Mucosa of rectum (tissue), 2 donors: ENCODE measurements around the gene PLA2G15.

Experiments used
- H3K27ac ChIP-seq, 2 donors: one replicate each; pipeline ENCODE4 v1.7.0; 2013; ENCODE audit warnings: inconsistent platforms in 2 of 2, low read depth in 2 of 2, low read length in 2 of 2
- H3K27me3 ChIP-seq, 2 donors: one replicate each; pipeline ENCODE4 v1.7.0; 2013; ENCODE audit warnings: low read length in 2 of 2; ENCODE audit not compliant: control insufficient read depth in 2 of 2, insufficient read depth in 2 of 2
- H3K36me3 ChIP-seq, 2 donors: one replicate each; pipeline ENCODE4 v1.7.0; 2013; ENCODE audit warnings: low read length in 2 of 2; ENCODE audit not compliant: control insufficient read depth in 2 of 2, insufficient read depth in 2 of 2
- H3K4me1 ChIP-seq, 2 donors: one replicate each; pipeline ENCODE4 v1.7.0; 2013; ENCODE audit warnings: low read length in 2 of 2, mild to moderate bottlenecking in 1 of 2; ENCODE audit not compliant: control insufficient read depth in 2 of 2, insufficient read depth in 2 of 2
- H3K4me3 ChIP-seq, 2 donors: one replicate each; pipeline ENCODE4 v1.7.0; 2013; ENCODE audit warnings: low read length in 2 of 2
- H3K9ac ChIP-seq, 2 donors: one replicate each; pipeline ENCODE4 v1.7.0; 2013; ENCODE audit warnings: low read length in 2 of 2, low read depth in 1 of 2, mild to moderate bottlenecking in 1 of 2
- H3K9me3 ChIP-seq, 2 donors: one replicate each; pipeline ENCODE4 v1.7.0; 2013; ENCODE audit warnings: low read length in 2 of 2; ENCODE audit not compliant: control insufficient read depth in 2 of 2
- donor health status: healthy.
- donor health status: Normal muscosa, but diverticular disease.

Gene PLA2G15

DNA sequence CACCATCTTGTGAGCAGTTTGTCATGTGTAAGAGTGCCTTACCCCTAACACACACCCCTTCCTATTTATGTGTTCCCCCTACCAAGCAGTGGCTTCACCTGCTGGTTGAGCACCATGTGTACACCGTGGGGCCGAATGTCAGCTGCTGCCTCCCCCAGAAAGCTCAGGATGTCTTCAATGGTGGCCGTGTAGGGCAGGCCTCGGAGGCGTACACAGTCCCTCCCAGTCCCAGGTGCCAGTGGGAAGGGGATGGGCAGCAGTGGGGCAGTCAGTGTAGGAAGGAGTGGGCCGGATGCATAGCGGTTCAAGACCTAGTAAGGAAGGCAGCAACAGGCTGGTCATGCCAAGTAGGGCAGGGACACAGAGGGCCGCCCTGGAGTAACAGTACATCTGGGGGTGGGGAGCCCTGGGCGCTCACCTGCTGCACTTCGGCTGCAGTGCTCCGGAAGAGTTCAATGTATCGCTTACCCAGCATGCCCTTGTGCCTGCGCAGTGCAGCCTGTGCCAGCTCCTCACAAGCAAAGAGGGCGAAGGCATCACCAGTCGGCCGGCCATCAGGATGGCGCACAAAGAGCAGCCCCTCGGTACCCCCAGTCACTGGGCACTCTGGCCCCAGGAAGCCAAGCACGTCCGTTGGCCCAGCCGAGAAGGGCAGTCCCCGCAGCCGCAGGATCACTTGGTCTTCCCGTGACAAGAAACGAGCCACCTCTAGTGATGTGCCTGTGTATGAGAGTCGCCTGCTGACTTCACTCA lies 13.6 kb upstream of the PLA2G15 start:
- Histone ChIP-seq H3K27ac (no peak overlapping the region), H3K36me3 (peaks cover 39 to 45% of the 10 kb centered on the region in 2 donors), H3K4me1 (peaks cover 43 to 45% of the 10 kb centered on the region in 2 donors), H3K9ac (no peak overlapping the region), H3K4me3 (no peak overlapping the region), H3K9me3 (no peaks in the 10 kb centered on the region), H3K27me3 (no peaks in the 10 kb centered on the region)

DNA sequence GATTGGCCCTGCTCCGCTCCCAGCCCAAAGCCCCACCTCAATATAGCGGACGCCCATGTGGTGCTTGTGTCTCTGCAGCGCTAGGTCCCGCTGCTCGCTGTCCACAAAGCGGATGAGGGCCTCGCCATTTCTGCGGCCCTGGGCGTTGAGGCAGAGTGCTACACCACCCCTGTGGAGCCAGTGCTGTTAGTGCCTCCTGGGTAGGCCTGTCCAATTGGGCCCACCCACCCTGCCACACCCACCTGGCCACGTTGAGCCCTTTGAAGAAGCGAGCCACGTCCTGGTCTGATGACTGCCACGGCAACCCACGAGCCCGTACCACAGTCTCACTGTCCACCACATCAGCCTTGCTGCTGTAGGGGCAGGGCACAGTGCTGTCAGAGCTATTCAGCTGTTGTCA lies 12.8 kb upstream of the PLA2G15 start:
- no peak overlapping the region for H3K27ac ChIP-seq
- peaks cover 42 to 46% of the 10 kb centered on the region in 2 donors for H3K4me1 ChIP-seq
- peaks cover 39 to 45% of the 10 kb centered on the region in 2 donors for H3K36me3 ChIP-seq

DNA sequence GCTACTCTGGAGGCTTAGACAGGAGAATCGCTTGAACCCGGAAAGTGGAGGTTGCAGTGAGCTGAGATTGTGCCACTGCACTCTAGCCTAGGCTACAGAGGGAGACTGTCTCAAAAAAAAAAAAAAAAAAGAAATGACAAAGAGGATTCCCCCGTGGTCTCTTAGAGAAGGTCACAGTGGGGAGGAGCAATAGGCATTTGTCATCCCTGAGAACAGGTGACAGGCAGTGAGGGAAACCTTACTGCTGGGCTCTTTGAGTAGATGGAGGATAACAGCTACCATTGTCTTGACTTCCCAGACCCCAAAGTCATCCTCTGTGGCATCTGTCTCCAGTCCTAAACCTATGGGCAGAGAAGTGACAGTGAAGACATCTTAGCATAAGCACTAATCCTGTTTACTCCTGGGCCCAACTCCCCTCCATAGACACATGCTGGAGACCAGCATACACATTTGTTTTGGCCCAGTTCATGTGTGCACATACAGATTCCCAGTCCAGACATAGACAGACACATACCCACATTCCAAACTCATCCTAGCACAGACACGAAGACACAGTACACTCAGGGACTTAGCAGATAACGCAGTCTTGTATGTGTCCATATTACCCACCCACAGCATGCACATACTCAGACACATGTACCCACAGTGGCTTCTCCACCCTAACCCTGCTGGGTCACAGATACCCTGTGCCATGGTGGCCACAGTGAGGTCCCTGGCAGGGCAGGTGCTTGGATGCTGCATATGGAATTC lies 11.9 kb upstream of the PLA2G15 start:
- Histone ChIP-seq H3K4me1 (peaks cover 34 to 38% of the 10 kb centered on the region in 2 donors), H3K9ac (peak overlapping the region; percentile 52 to 87), H3K36me3 (peaks cover 39 to 43% of the 10 kb centered on the region in 2 donors), H3K27ac (peak overlapping the region; percentile 96 to 98), H3K9me3 (no peaks in the 10 kb centered on the region), H3K4me3 (peak overlapping the region; percentile 64 to 69), H3K27me3 (no peaks in the 10 kb centered on the region)

More for the DNA sequence above, 12.8 kb upstream of the PLA2G15 start:
- no peak overlapping the region for H3K4me3 ChIP-seq
- no peaks in the 10 kb centered on the region for H3K27me3 ChIP-seq
- H3K9ac ChIP-seq: no peak overlapping the region
- H3K9me3 ChIP-seq: no peaks in the 10 kb centered on the region

DNA sequence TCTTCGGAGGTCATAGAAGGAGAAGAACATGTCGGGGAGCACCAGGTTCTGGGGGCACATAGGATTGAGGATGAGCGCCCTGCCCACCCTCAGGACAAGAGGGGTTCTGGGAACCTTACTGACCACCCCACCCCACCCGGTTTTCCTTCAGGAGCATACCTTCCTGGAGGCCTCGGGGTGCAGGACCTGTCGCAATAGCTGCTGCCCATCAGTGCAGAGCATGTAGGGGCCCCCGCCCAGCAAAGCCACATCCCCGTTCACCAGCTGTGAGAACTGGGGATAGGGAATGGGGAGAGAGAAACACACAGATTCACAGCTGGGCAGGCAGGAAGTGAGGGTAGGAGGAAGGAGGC lies 11.4 kb upstream of the PLA2G15 start:
- Histone ChIP-seq H3K36me3 (peaks cover 38 to 39% of the 10 kb centered on the region in 2 donors), H3K4me1 (peaks cover 33 to 35% of the 10 kb centered on the region in 2 donors), H3K27me3 (no peaks in the 10 kb centered on the region), H3K27ac (peak overlapping the region; percentile 96 to 98), H3K9me3 (no peaks in the 10 kb centered on the region), H3K9ac (peak overlapping the region; percentile 52 to 87), H3K4me3 (peak overlapping the region; percentile 64 to 69)

DNA sequence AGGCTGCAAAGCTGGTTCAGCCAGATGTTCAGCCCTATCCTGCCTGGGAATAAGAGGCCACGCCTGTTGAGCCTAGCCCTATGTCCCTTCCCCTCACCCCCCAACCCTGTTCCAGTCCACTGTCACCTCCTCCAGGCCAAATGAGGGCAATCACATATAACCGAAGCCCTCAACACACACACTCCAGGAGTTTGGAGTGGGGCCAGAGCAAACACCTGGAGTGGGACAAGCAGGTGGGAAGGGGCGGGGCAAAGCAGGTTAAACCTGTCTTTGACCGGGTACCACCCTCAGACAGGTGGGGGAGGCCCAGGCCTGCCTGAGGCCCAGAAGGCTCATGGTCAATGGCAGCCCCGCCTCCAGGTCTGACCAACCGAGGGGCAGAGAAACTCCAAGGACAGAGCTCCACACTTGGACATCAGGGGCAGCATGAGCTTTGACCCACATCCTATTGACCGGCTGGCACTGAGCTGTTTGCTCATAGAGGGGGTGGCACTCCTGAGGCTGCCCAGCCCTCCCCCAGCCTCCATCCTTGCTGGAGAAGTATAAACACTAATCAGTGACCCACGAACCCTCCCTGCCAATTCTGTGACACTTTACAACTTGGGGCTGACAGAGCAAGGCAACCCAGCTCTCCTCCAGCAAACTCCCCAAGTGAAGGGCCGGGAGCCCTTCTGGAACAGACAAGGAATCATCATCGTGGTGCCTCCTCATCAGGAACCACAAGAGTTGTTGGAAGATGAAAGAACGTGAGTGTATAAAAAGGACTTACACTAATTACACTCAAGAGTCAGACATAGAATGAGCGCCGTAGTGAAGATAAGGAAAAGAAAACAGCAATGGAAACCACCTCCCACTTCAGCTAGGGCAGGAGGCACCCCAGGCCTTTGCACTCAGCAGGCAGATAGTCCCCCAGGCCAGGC lies 10.7 kb upstream of the PLA2G15 start:
- Histone ChIP-seq H3K36me3 (peaks cover 35 to 38% of the 10 kb centered on the region in 2 donors), H3K9ac (peak overlapping the region; percentile 87 to 91), H3K4me1 (peaks cover 28 to 35% of the 10 kb centered on the region in 2 donors), H3K27me3 (no peaks in the 10 kb centered on the region), H3K4me3 (peak overlapping the region; percentile 69 to 83), H3K27ac (peak overlapping the region; percentile 96 to 98), H3K9me3 (no peaks in the 10 kb centered on the region)

DNA sequence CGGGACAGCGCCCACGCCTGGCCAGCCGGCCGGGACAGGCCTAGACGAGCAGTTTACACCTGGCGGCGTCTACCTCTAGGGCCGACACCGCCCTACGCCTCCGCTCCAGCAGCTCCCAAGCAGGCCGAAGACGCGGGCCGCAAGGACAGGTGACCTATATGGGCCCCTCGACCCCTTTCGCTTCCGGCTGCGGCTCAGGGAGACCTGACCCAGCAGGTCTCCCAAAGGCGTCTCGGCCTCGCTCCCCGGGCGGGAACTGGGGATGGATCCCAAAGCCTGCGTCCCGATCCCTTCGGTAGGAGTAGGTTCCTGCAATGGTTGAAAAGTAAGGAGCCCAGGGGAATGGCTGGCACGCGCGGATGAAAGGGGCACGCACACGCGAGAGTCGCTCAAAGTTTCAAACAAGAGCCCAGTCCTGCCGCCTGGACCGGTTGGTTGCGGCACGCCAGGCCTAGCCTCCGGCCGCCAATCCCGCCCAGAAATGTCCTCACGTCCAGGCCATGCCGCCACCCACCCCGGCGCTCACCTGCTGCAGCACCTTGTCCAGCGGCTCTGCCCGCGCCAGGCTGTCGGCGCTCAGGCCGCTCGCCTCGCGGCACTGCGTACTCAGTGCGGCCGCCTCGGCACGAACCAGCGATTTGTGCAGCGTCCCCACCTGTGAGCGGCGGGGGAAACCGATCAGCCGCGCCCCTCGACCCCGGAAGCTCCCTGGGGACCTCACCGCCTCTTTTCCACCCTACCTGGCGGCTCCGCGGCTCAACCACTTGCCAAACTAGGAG lies 9.9 kb upstream of the PLA2G15 start:
- Histone ChIP-seq H3K9ac (peak overlapping the region; percentile 87 to 91), H3K36me3 (peaks cover 27 to 30% of the 10 kb centered on the region in 2 donors), H3K9me3 (no peaks in the 10 kb centered on the region), H3K4me1 (peaks cover 28 to 39% of the 10 kb centered on the region in 2 donors), H3K27me3 (no peaks in the 10 kb centered on the region), H3K4me3 (peak overlapping the region; percentile 69 to 83), H3K27ac (peak overlapping the region; percentile 96 to 98)

DNA sequence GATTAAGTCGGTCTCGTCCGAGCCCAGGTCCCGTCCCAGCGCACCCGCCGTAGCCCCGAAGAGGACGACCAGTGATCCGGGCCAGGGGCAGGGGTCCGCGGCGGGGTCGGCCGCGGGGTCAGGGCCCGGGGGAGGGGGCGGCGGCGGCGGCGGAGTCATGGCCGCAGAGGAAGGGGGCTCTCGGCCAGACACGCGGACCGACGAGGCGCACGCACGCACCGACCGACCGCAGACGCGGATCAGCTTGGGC lies 9.4 kb upstream of the PLA2G15 start, which contains the start of gene ESRP2:
Gene ESRP2 (minus strand): TSS at position 241 of the 250 bp plus-strand sequence. CDS start 82 bp downstream, at position 159.
- Histone ChIP-seq H3K9me3 (no peaks in the 10 kb centered on the region), H3K36me3 (peaks cover 22 to 25% of the 10 kb centered on the region in 2 donors), H3K27me3 (no peaks in the 10 kb centered on the region), H3K9ac (peak within 1 kb of the TSS; percentile 87 to 95), H3K4me3 (peak within 1 kb of the TSS; percentile 69 to 83), H3K4me1 (peaks cover 28 to 39% of the 10 kb centered on the region in 2 donors), H3K27ac (peak within 1 kb of the TSS; percentile 96 to 98)

DNA sequence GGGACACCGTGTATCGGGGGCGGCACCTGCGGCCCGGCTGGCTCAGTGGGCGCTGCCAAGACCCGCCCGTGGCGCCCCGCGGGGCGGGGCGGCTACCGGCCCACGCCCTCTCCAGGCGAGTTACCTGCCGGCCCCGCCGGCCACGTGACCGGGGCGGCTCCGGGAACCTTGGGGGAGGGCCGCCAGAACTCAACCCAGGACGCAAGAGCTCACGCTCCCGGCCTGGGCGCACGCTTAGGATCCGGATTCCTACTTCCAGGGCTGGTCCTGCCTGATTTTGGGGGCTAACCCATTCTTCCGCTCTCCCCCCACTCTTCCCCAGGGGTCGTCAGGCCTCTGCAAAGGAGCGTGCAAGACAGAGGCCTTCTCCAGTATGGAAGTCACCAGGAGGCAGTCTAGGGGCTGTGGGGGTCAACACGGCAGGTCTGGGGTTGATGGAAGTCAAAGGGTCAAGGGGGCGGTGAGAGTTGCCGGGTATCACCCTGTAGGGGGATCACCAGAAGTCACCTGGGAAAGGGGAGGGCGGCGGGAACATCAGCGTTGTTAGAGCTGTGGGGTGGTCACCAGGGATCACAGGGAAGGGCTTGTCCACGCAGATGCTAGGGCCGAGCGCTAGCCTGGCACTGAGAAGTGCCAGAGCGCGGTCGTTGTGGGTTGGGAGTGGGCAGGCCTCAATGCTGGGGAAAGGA lies 8.9 kb upstream of the PLA2G15 start:
- Histone ChIP-seq H3K9ac (peak overlapping the region; percentile 87 to 95), H3K27me3 (no peaks in the 10 kb centered on the region), H3K27ac (peak overlapping the region; percentile 96 to 98)

DNA sequence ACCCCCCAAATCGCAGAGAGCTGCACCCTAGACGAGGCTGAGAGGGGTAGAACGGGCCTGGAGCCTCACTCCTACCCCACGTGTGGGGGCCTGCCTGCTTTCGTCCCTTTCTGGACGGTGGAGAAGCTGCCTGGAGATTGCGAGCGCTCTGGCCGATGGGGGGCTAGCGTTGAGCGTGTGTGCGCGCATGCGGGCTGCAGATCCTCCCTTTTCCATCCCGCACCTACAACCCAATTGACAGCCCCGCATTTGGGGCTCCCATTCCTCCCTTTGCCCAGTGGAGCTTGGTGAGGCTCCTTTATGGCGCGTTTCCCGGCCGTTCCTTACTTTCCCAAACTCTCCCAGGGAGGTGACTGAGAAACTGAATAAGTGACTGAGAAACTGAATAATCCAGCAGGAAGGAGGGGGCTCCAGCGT lies 8.3 kb upstream of the PLA2G15 start:
- peak overlapping the region; percentile 69 to 83 for H3K4me3 ChIP-seq
- no peaks in the 10 kb centered on the region for H3K9me3 ChIP-seq
- H3K9ac ChIP-seq: peak overlapping the region; percentile 87 to 95
- no peaks in the 10 kb centered on the region for H3K27me3 ChIP-seq
- peak overlapping the region; percentile 92 to 96 for H3K27ac ChIP-seq
- H3K36me3 ChIP-seq: peaks cover 12 to 14% of the 10 kb centered on the region in 2 donors
- peaks cover 28 to 39% of the 10 kb centered on the region in 2 donors for H3K4me1 ChIP-seq

More for the DNA sequence above, 8.9 kb upstream of the PLA2G15 start:
- H3K9me3 ChIP-seq: no peaks in the 10 kb centered on the region
- peaks cover 28 to 39% of the 10 kb centered on the region in 2 donors for H3K4me1 ChIP-seq
- H3K4me3 ChIP-seq: peak overlapping the region; percentile 69 to 83
- peaks cover 17 to 20% of the 10 kb centered on the region in 2 donors for H3K36me3 ChIP-seq
